Right ventricle myocardium inferior (tissue), 1 donor: ENCODE measurements around the gene GK. TPM values are rescaled to one million over a fixed set of nuclear protein-coding genes. Genes with fewer than 3 reads are reported as not detected.
"Not testable (repeated sequence)": the region's sequence is repeated elsewhere in the genome, so short reads cannot be mapped to it uniquely, and the experiment has no call there.

Source experiments
- ATAC-seq: fragments of 200-7000 bp; cut with Tn5 transposase; one replicate; pipeline ENCODE4 v1.9.1; 2020; ENCODE audit warnings: mild to moderate bottlenecking, moderate library complexity
- DNase-seq: peaks from one replicate; pipeline ENCODE4 v3.0.0; 2021; ENCODE audit errors: missing footprints
- intact Hi-C: fragments of 100-400 bp; cut with DNase I; formaldehyde crosslinking; loops from one replicate; pipeline ENCODE4 v1.11.0; 2022
- long read RNA-seq: library from polyadenylated mRNA; unstranded; transcript quantifications from one replicate; pipeline ENCODE4 v2.0.0, GENCODE V29; 2021
- total RNA-seq: library from RNA; stranded (reverse); fragmentation: NEBNext Ultra II Directional; extraction: Animal tissue kit (Norgen Biotek cat#: 25700); gene quantifications from one replicate; pipeline ENCODE4 v1.2.1, GENCODE V29; 2021
- donor health status: DM: no; HTN: yes; CAD: no; lungs with severe emphysema.

GK gene
- total RNA-seq = 10.2 TPM
- long read RNA-seq, partial matches to known transcripts = 2 of 2 reads
- long read RNA-seq, other reads (novel, unspliced or antisense) = 0 of 2 reads

DNA sequence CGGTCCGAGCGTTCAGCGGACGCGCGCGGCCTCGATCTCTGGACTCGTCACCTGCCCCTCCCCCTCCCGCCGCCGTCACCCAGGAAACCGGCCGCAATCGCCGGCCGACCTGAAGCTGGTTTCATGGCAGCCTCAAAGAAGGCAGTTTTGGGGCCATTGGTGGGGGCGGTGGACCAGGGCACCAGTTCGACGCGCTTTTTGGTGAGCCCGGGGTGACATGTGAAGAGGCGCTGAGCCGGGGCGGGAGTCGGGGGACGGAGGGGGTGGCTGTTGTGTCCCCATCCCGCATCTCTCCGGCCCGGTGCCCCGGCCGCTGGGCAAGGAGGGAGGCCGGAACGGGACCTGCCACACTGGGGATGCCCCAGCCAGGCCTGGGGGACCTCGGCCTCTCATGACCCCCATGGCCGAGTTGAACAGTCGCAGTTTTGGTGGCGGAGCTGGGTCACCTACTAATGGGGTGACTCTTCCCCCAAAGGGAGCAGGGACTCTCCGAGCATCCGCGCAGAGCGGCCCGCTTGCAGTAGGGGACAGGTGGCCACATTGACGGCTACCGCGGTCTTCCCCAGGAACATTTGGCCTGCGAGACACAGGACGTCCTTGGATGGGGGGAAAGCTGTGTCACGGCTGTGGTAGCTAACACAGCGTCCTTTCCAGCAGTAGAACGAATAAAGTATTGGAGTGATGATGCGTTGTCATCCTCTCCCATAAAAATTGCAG, at the start of gene GK:
TSS of gene GK (plus strand) at position 9 of the 717 bp plus-strand sequence. CDS start at position 124, 115 bp downstream.
- ATAC-seq = peak; percentile 43
- intact Hi-C loops = no loop called here
- peak; percentile 64 for DNase-seq

DNA sequence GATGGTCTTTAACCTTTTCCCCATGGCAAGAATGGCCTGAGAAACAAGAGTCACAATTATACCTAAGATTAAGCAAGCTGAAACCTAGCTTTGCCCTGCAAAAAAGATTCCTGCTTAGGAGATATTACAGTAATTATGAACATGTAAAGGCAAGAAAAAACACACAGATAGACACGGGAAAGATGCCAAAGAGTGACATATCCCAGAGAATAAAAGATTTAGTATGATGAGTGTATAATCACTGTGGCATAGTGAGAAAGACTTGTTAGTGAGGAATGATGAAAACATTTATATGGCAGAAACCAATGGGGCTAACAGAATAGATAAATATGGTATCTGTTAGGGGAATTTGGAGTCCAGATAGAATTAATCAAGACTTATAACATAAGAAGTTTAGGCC, 46.1 kb upstream of the GK start:
- DNase-seq = no peak
- intact Hi-C loops = no loop called here
- ATAC-seq = no peak

DNA sequence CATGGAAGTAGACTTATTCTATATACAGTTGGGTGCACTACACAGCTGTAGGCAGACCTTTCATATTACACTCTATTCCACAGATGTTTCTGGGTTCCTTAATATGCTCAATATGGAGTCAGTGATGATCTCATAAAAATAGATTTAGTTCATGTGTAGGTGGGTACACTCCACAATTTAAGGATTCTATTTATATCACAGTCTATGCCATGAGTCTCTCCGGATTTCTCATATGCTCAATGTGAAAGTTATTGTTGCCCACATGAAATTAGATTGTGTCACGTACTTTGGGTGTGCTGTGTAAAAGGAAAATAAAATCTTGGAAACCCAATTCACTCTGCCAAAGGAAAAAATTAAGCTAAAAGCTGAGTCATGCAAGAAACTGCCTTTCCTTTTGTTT, 43.2 kb upstream of the GK start:
- ATAC-seq (no peak), DNase-seq (no peak)
- intact Hi-C loops = no loop called here

DNA sequence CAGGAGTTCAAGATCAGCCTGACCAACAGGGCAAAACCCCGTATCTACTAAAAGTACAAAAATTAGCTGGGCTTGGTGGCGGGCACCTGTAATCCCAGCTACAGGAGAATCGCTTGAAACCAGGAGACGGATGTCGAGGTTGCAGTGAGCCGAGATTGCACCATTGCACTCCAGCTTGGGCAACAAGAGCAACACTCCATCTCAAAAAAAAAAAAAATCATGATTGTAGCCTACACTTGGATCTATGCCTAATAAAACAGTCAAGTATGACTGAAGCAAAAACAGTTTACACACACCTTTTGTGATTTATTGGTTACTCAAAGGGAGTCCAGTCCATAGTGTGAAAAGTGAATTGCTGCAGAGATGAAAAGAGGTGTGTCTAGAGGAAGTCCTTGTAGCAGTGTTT, 41.0 kb upstream of the GK start:
- no peak for ATAC-seq
- DNase-seq = no peak
- intact Hi-C loops = no loop called here

DNA sequence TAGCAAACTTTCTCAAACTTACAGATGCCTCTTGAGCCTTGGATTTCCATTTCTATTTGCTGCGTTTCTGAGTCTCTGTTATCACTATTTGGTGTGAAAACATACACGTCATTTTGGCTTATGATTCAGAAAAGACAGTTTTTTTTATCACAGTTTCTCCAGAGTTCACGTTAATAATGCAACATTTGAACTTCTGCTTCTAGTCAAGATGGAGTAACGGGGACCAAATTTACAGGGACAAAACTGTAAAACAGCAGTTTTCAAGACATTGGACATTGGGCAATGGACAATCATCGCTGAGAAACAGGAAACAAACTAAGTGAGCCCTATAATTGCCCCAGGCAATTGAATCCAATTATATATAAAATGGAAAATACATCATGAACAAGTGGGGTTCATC, 39.5 kb upstream of the GK start:
- intact Hi-C loops = no loop called here
- no peak for DNase-seq
- ATAC-seq = no peak

DNA sequence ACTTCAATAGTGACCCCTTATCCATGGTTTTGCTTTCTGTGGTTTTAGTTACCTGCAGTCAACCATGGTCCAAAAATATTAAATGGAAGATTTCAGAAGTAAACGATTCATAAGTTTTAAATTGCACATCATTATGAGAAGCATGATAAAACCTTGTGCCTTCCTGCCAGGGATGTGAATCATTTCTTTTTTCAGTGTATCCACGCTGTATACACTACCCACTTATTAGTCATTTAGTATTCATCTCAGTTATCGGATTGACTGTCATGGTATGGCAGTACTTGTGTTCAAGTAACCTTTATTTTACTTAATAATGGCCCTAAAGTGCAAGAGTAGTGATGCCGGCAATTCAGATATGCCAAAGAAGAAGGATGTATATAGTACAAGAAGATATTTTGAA, 38.0 kb upstream of the GK start:
- intact Hi-C loops = no loop called here
- no peak for DNase-seq
- no peak for ATAC-seq

DNA sequence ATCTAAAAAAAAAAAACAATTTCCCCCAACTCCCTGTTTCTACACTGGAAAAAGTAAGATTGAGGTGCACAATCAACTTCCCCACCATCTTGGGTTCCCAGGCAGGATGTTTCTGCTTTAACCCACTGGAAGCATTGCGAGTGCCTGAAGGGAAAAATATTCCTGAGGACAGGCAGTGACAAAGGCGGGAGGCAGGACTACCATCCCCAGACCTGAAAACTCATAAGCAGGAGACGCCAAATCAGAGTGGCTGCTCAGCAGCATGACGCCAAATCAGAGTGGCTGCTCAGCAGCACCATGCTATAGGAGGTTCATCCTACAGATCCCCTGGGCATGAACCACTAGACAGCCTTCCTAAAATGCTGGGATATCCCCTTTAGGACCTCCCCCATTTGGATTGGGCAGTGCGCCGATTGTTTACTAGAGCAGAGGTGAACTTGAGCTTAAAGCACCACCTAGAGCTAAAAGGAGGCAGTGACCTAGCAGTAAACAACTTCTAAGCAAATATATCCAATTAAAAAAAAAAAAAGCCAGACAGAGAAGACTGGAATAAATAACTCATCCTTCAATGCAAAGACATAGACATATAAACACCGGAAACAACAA, 35.0 kb upstream of the GK start:
- intact Hi-C loops = no loop called here
- DNase-seq (no peak), ATAC-seq (no peak)

DNA sequence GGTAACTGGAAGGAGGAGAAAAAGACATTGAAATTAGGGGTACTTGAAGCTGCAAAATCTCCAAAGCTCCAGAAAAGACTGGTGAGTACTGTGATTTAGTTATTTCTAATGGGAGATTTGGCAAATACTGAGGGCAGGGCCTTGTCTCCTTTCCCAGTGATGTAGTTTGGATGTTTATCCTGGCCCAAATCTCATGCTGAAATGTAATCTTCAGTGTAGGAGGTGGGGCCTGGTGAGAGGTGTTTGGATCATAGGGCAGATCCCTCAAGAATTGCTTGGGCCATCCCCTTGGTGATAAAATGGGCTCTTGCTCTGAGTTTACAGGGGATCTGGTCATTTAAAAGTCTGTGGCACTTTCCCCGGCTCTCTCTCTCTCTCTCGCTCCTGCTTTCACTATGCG, 33.1 kb upstream of the GK start:
- intact Hi-C loops = no loop called here
- DNase-seq (no peak), ATAC-seq (no peak)

DNA sequence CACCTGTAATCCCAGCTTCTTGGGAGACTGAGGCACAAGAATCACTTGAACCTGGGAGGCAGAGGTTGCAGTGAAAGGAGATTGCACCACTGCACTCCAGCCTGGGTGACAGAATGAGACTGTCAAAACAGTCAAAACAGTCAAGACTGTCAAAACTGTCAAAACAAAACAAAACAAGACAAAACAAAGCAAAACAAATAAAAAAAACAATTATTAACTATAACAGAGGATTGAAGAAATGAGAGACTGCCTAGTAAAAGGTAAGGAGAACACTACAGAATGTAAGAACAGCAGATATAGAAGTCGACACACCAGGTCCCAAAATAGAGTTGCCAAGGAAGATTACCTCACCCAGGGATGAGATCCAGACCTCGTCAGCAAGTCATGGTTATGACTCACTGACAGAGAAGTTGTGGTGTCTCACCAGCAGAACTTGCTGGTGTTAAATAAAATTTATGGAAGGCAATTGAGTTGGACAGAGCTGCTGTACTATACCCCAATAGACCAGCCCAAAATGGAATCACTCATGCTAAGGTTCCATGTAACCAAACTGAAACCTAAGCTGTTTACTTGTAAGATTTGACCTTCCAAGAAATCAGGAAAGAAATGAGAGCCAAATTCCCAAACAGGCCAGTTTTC, 32.1 kb upstream of the GK start:
- intact Hi-C loops = no loop called here
- DNase-seq = no peak
- ATAC-seq = peak; percentile 76

DNA sequence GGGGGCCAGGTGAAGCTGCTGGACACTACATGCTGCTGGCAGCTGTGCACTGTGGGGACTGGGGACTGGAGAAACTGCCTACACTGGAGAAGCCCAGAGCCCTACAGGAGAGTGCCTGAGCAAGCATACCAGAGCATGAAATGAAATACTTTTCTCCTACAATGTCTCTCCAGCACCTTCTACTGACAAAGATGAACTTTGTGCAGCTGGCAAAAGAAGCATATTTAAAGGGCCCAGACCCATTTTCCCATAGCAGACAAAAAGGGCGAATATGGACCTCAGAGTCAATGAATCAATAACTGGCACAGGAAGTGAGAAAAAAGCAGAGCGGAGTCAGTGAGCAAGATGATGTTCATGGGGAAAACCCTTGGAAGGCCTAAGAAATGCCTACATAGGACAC, 30.9 kb upstream of the GK start:
- DNase-seq = no peak
- ATAC-seq = no peak
- intact Hi-C loops = no loop called here

DNA sequence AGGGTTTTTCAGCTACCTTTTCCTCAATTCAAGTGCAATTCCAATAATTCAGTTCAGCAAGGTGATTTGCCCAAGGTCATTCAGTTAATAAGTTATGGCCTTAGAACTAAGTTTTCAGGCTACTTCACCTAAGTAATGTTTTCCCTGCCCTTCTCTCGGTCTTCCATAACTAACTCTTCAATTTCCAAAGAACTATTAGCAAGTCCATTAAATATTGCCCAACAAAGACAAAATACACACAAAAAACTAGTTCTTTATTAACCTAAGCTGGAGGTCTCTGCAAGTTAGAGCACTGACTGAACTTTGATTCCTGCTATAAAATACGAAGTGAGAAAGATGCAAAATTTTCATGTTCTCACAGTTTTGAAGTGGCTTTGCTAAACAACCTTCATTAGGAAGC, 26.8 kb upstream of the GK start:
- intact Hi-C loops = no loop called here
- ATAC-seq (no peak), DNase-seq (no peak)

DNA sequence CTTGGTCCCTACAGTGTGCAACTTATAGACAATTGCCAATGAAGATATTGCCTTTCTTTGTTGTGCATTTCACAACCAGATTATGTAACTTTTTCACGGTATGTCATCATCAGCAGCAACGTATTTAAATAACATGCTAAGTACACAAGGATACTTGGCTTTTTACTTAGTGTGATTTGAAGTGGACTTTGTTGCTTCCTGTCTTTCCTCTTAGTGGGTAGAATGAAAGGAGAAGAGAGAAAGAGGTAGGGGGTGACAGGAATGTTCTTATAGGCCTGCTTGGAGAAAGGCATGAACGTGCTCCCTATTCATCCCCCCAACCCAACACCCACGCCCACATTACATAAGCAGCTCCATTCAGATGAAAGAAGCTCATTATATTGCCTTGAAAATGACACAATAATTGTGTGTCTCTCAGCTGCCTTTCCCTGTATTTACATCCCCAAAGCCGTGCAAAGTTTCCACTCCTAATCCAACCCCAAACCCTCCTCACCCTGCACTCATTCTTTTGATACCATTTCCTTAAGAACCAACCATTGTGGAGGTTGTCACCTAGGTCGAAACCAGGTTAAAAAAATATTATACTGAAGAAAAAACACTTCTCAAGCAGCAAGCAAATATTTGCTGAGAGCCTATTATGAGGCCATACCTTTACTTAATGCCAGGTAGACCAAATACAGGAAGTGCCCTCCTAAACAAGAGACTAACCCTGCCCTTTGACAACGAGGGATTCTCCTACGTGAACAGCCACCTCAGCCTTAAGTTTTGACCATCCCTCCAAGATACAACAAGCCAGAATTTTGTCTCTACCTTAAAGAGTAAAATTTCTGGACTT, 25.2 kb upstream of the GK start:
- ATAC-seq (no peak), DNase-seq (no peak)
- intact Hi-C loops = no loop called here

DNA sequence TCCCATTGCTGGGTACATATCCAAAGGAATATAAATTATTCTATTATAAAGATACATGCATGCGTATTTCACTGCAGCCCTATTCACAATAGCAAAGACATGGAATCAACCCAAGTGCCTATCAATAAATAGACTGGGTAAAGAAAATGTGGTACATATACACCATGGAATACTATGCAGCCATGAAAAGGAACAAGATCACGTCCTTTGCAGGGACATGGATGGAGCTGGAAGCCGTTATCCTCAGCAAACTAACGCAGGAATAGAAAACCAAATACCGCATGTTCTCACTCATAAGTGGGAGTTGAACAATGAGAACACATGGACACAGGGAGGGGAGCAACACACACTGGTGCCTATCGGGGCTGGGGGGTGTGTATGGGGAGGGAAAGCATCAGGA, 19.2 kb upstream of the GK start:
- DNase-seq, intact Hi-C loops, ATAC-seq: not testable (repeated sequence)

DNA sequence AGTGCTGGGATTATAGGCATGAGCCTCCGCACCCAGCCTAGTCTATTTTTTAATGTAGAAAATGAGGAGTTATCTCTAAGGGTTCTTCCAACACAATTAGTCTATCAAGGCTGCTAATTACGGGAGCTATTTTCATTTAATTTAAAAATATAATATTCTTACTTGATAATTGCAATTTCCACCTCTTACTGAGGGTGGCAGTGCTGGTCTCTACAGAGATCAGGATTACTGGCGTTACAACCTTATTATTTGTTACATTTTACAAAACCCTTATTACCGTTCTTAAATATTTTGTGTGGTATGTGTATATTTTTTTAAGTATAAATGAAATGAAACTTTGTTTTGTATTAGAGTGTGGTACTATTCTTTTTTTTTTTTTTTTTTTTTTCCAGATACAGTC, 17.6 kb upstream of the GK start:
- intact Hi-C loops = loop anchor here (5.0 kb wide), 1 partner anchor 77 kb away; no protein-coding TSS in a partner anchor
- DNase-seq (no peak), ATAC-seq (no peak)

DNA sequence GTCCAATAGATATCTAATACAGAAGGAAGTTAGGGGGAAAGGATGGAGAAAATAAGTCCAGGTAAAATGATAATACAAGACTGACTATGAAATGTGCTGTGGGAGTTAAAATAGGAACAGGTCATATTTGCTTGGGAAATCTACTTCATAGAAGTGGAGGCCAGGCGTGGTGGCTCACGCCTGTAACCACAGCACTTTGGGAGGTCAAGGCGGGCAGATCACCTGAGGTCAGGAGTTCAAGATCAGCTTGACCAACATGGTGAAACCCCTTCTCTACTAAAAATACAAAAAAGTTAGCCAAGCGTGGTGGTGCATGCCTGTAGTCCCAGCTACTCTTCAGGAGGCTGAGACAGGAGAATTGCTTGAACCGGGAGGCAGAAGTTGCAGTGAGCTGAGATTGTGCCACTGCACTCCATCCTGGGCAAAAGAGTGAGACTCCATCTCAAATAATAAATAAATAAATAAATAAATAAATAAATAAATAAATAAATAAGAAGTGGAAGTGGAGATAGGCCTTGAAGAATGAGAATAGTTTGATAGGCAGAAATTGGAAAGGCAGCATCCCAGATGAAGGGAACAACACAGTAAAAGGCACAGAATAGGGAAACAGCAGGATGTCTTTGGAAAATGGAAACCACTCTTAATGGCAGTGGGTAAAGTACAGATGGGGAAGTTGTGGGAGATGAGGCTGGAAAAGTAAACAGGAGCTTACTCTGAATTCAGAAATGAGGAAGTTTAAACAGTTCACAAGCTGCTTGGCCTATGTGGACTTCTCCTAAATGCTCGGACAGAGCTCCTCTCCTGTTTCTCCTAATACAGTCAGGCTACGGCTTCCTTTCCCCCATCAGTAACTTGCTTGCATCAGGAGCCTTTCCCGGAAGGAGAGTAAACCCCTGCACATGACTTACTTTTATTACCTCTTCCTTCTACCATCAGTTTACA, 15.1 kb upstream of the GK start:
- intact Hi-C loops = loop anchor here (5.0 kb wide), 1 partner anchor 74 kb away; no protein-coding TSS in a partner anchor
- no peak for ATAC-seq
- DNase-seq = no peak

DNA sequence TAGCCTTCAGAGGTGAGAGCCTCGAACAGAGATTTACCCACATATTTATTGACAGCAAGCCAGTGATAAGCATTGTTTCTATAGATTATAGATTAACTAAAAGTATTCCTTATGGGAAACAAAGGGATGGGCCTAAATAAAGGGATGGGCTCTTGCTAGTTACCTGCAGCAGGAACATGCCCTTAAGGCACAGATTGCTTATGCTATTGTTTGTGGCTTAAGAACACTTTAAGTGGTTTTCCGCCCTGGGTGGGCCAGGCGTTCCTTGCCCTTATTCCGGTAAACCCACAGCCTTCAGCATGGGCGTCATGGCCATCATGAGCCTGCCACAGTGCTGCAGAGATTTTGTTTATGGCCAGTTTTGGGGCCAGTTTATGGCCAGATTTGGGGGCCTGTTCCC, 13.5 kb upstream of the GK start:
- DNase-seq, ATAC-seq: not testable (repeated sequence)
- intact Hi-C loops = loop anchor here (5.0 kb wide), 1 partner anchor 73 kb away; no protein-coding TSS in a partner anchor

DNA sequence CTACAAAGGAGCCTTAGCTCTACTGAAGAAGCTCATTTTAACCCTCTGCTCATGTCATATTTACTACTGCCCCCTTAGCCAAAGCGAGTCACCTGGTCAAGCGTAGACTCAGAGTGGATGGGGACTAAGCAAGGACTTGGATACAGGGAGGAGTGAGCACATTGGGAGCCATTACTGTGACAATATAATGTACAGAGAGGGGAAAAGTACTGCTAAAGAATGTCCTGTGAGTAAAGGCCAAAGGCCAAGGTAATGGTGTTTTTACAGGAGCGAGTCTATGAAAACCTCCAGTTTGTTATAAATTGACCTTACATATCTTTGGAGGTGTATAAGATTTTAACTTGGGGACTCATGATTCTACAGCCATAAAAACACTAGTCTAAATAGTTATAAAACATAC, 10.6 kb upstream of the GK start:
- intact Hi-C loops = no loop called here
- ATAC-seq = no peak
- no peak for DNase-seq

DNA sequence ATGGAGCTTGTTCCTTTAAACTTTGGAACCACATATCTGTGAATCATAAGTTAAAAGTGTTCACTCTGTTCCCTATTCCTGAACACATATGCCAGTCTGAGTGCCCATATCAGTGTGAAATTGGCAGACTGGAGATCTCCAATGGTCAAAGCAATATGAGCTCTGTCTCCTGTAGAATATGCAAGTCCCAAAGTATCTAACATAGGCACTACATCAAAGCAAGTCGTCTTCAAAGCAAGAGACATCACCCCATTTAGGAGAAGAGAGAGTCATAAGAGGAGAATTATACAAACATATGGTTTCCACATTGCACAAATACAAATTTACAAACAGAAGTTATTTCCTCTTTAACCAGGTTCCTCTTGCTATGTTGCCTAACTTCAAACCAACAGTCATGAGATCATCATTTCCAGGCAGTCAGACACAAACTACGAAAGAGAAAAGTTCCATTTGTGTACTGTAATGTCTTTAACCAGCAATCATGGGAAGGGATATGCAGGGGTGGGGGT, 9.9 kb upstream of the GK start:
- DNase-seq (no peak), ATAC-seq (no peak)
- intact Hi-C loops = no loop called here
